ENCODE results near the gene CUL3.

DNA sequence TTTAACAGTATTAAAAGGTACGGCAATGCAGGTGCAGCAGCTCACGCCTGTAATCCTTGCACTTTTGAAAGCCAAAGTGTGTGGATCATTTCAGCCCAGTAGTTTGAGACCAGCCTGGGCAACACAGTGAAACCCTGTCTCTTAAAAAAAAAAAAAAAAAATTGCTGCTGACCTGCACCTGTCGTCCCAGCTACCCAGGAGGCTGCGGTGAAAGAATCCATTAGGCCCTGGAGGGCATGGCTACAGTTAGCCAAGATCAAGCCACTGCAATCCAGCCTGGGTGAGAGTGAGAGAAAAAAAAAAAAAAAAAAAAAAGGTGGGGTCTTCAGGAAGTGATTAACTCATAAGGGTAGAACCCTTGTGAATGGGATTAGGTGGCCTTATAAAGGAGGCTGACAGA is 12.8 kb downstream of the CUL3 start:
- TF ChIP-seq EZH2 (IDR thresholded peaks at IDR 0.05; ENCODE audit: borderline replicate concordance, low read depth, low read length, poor library complexity, severe bottlenecking), result no peak
- TF ChIP-seq, protein P1, sequence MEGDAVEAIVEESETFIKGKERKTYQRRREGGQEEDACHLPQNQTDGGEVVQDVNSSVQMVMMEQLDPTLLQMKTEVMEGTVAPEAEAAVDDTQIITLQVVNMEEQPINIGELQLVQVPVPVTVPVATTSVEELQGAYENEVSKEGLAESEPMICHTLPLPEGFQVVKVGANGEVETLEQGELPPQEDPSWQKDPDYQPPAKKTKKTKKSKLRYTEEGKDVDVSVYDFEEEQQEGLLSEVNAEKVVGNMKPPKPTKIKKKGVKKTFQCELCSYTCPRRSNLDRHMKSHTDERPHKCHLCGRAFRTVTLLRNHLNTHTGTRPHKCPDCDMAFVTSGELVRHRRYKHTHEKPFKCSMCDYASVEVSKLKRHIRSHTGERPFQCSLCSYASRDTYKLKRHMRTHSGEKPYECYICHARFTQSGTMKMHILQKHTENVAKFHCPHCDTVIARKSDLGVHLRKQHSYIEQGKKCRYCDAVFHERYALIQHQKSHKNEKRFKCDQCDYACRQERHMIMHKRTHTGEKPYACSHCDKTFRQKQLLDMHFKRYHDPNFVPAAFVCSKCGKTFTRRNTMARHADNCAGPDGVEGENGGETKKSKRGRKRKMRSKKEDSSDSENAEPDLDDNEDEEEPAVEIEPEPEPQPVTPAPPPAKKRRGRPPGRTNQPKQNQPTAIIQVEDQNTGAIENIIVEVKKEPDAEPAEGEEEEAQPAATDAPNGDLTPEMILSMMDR (conservative IDR thresholded peaks at IDR 0.05; ENCODE audit: low read depth, low read length), result no peak

Data from A673 (cell line).